ENCODE measurements around the gene CD63.

Gene CD63

GRCh38 chr12:55695349-55695748, 33.5 kb downstream of the CD63 start:
- DNase-seq: no peak
- intact Hi-C loops (cut with DNase I): no loop called here

- intact Hi-C loops (cut with DNase I): no loop called here
- DNase-seq: no peak
Measured at GRCh38 chr12:55694651-55695050, 34.2 kb downstream of the CD63 start.

GRCh38 chr12:55694188-55694515, 34.7 kb downstream of the CD63 start:
- no peak for DNase-seq

GRCh38 chr12:55693323-55694187, 35.3 kb downstream of the CD63 start:
- intact Hi-C loops (cut with DNase I): no loop called here
- no peak for DNase-seq

More at GRCh38 chr12:55694188-55694515, 34.7 kb downstream of the CD63 start:
- intact Hi-C loops (cut with DNase I): no loop called here

- intact Hi-C loops (cut with DNase I): no loop called here
- no peak for DNase-seq
Measured at GRCh38 chr12:55692631-55693322, 36.0 kb downstream of the CD63 start.

- intact Hi-C loops (cut with DNase I): no loop called here
- peak in 1 of 10 donors; percentile 14 for DNase-seq
Measured at GRCh38 chr12:55688716-55689655, 39.8 kb downstream of the CD63 start.

GRCh38 chr12:55687746-55688145, 41.1 kb downstream of the CD63 start:
- no peak for DNase-seq
- intact Hi-C loops (cut with DNase I): no loop called here

GRCh38 chr12:55686366-55687010, 42.3 kb downstream of the CD63 start:
- peak in 1 of 10 donors; percentile 50 for DNase-seq
- intact Hi-C loops (cut with DNase I): no loop called here

GRCh38 chr12:55685671-55686070, 43.1 kb downstream of the CD63 start:
- intact Hi-C loops (cut with DNase I): no loop called here
- DNase-seq: peak in 1 of 10 donors; percentile 19

GRCh38 chr12:55684761-55685370, 43.9 kb downstream of the CD63 start:
- peak in 1 of 10 donors; percentile 62 for DNase-seq
- intact Hi-C loops (cut with DNase I): no loop called here

- peak in 1 of 10 donors; percentile 53 for DNase-seq
- intact Hi-C loops (cut with DNase I): no loop called here
Measured at GRCh38 chr12:55683676-55684075, 45.1 kb downstream of the CD63 start.

GRCh38 chr12:55682087-55682796, 46.6 kb downstream of the CD63 start:
- DNase-seq: peak in 1 of 10 donors; percentile 75
- intact Hi-C loops (cut with DNase I): no loop called here

- DNase-seq: peak in 3 of 10 donors; percentile 26 to 87 (median 77)
- intact Hi-C loops (cut with DNase I): no loop called here
Measured at GRCh38 chr12:55681142-55682077, 47.4 kb downstream of the CD63 start.

GRCh38 chr12:55679691-55680090, 49.1 kb downstream of the CD63 start:
- intact Hi-C loops (cut with DNase I): no loop called here

GRCh38 chr12:55676707-55677106, 52.1 kb downstream of the CD63 start:
- intact Hi-C loops (cut with DNase I): no loop called here
- no peak for DNase-seq

More at GRCh38 chr12:55679691-55680090, 49.1 kb downstream of the CD63 start:
- no peak for DNase-seq

GRCh38 chr12:55675666-55676065, 53.1 kb downstream of the CD63 start:
- intact Hi-C loops (cut with DNase I): no loop called here

More at GRCh38 chr12:55675666-55676065, 53.1 kb downstream of the CD63 start:
- no peak for DNase-seq
